ENCODE results near the gene ECHDC3.

- no peak for TF ChIP-seq CTCF (IDR thresholded peaks at IDR 0.05; ENCODE audit: extremely low read depth in 1 of 2, insufficient read depth in 1 of 2, low read depth in 1 of 2, low read length in 2 of 2)
- TF ChIP-seq JUN (IDR thresholded peaks at IDR 0.05; ENCODE audit: borderline replicate concordance, insufficient read depth, insufficient read length, low read depth), result no peak
- no peak for TF ChIP-seq POLR2AphosphoS5 (IDR thresholded peaks at IDR 0.05; ENCODE audit: insufficient read depth, low read depth, low read length)
- TF ChIP-seq POLR2A (IDR thresholded peaks at IDR 0.05; ENCODE audit: low read depth, low read length), result no peak
- no peak for TF ChIP-seq FOS (IDR thresholded peaks at IDR 0.05; ENCODE audit: borderline replicate concordance, insufficient read depth, low read length)
- TF ChIP-seq, protein P1, sequence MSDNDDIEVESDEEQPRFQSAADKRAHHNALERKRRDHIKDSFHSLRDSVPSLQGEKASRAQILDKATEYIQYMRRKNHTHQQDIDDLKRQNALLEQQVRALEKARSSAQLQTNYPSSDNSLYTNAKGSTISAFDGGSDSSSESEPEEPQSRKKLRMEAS (IDR thresholded peaks at IDR 0.05; ENCODE audit: insufficient read depth, insufficient read length), result no peak
- TF ChIP-seq EZH2 (IDR thresholded peaks at IDR 0.05; ENCODE audit: borderline replicate concordance, low read depth, low read length, severe bottlenecking), result no peak
- no peak for TF ChIP-seq GATA2 (IDR thresholded peaks at IDR 0.05; ENCODE audit: insufficient read depth, insufficient read length, low read depth, low read length)
- TF ChIP-seq MYC (IDR thresholded peaks at IDR 0.05; ENCODE audit: low read depth, low read length), result no peak
These were observed 47.8 kb downstream of the ECHDC3 start for GRCh38 chr10:11789956-11790355.
